Loucy (cell line): Measurements from ENCODE around the gene CTNS.

Source experiments
- H2AFZ ChIP-seq: fragments of 200-600 bp; sonication (generic); 2 replicates; pipeline ENCODE4 v1.6.0; 2016; ENCODE audit warnings: antibody characterized with exemption, mild to moderate bottlenecking, low read length, moderate library complexity
- H3F3A ChIP-seq: fragments of 200-600 bp; 2 replicates; pipeline ENCODE4 v1.6.0; 2016; ENCODE audit warnings: antibody characterized with exemption, low read depth, mild to moderate bottlenecking
- H3K27me3 ChIP-seq: fragments of 200-600 bp; sonication (generic); 2 replicates; pipeline ENCODE4 v1.6.1; 2014; ENCODE audit warnings: low read length, mild to moderate bottlenecking; ENCODE audit not compliant: insufficient read depth, poor library complexity, severe bottlenecking
- H3K36me3 ChIP-seq: fragments of 200-600 bp; sonication (generic); 2 replicates; pipeline ENCODE4 v1.6.1; 2016; ENCODE audit warnings: low read length; ENCODE audit not compliant: insufficient read depth
- H3K4me1 ChIP-seq: fragments of 200-600 bp; sonication (generic); 2 replicates; pipeline ENCODE4 v1.5.1; 2014; ENCODE audit warnings: low read length, mild to moderate bottlenecking; ENCODE audit not compliant: insufficient read depth, poor library complexity, severe bottlenecking
- H3K4me2 ChIP-seq: fragments of 200-600 bp; sonication (generic); 2 replicates; pipeline ENCODE4 v1.6.0; 2014; ENCODE audit warnings: antibody characterized with exemption, low read length, low read depth, mild to moderate bottlenecking; ENCODE audit not compliant: poor library complexity, severe bottlenecking
- H3K4me3 ChIP-seq: fragments of 200-600 bp; sonication (generic); 2 replicates; pipeline ENCODE4 v1.5.1; 2014; ENCODE audit warnings: low read length, mild to moderate bottlenecking, mixed read lengths; ENCODE audit not compliant: poor library complexity, severe bottlenecking
- H3K79me2 ChIP-seq: fragments of 200-600 bp; sonication (generic); 2 replicates; pipeline ENCODE4 v1.6.1; 2014; ENCODE audit warnings: low read length; ENCODE audit not compliant: insufficient read depth
- H3K9ac ChIP-seq: fragments of 200-600 bp; sonication (generic); 2 replicates; pipeline ENCODE4 v1.6.0; 2014; ENCODE audit warnings: mild to moderate bottlenecking, low read depth, low read length, moderate library complexity; ENCODE audit not compliant: poor library complexity, severe bottlenecking
- H3K9me2 ChIP-seq: fragments of 200-600 bp; sonication (generic); replicated peaks from 2 replicates; pipeline ENCODE4 v1.6.1; 2016; ENCODE audit warnings: low read depth, low read length, mixed read lengths
- H3K9me3 ChIP-seq: fragments of 200-600 bp; sonication (generic); 2 replicates; pipeline ENCODE4 v1.6.1; 2014; ENCODE audit warnings: mild to moderate bottlenecking, antibody characterized with exemption, low read length, low read depth; ENCODE audit not compliant: insufficient read depth
- H4K20me1 ChIP-seq: fragments of 200-600 bp; sonication (generic); 2 replicates; pipeline ENCODE4 v1.6.0; 2014; ENCODE audit warnings: antibody characterized with exemption, low read length, mild to moderate bottlenecking; ENCODE audit not compliant: insufficient read depth, poor library complexity, severe bottlenecking
- CTCF ChIP-seq: fragments of 200-600 bp; sonication (generic); conservative IDR thresholded peaks from 2 replicates; pipeline ENCODE4 v1.5.1; 2014; ENCODE audit warnings: mild to moderate bottlenecking, antibody characterized with exemption, low read length
- EZH2phosphoT487 ChIP-seq: fragments of 200-600 bp; IDR thresholded peaks from 2 replicates; pipeline ENCODE4 v1.6.1; 2018; ENCODE audit warnings: antibody characterized with exemption, mild to moderate bottlenecking, moderate library complexity, borderline replicate concordance

Gene CTNS

GRCh38 chr17:3667366-3668278, 31.1 kb downstream of the CTNS start:
- H3K9me3 ChIP-seq, result no peaks in the 10 kb centered on the region
- H3K4me1 ChIP-seq, result peaks cover 13% of the 10 kb centered on the region
- H3K9ac ChIP-seq, result peak overlapping the region; percentile 83
- H4K20me1 ChIP-seq, result peaks cover 16% of the 10 kb centered on the region
- H3K4me2 ChIP-seq, result peak overlapping the region; percentile 98
- H2AFZ ChIP-seq, result peak overlapping the region; percentile 73
- H3K36me3 ChIP-seq, result no peaks in the 10 kb centered on the region
- no peaks in the 10 kb centered on the region for H3K27me3 ChIP-seq
- no peaks in the 10 kb centered on the region for H3F3A ChIP-seq
- peak overlapping the region; percentile 92 for H3K4me3 ChIP-seq
- no peaks in the 10 kb centered on the region for H3K9me2 ChIP-seq
- H3K79me2 ChIP-seq, result peaks cover 25% of the 10 kb centered on the region
- no peak for TF ChIP-seq EZH2phosphoT487
- TF ChIP-seq CTCF, result no peak

- peaks cover 25% of the 10 kb centered on the region for H3K79me2 ChIP-seq
- no peaks in the 10 kb centered on the region for H3F3A ChIP-seq
- H3K4me2 ChIP-seq, result peak within 1 kb of the TSS; percentile 98
- H3K9me2 ChIP-seq, result no peaks in the 10 kb centered on the region
- TF ChIP-seq EZH2phosphoT487, result no peak
- H3K27me3 ChIP-seq, result no peaks in the 10 kb centered on the region
- peak within 1 kb of the TSS; percentile 92 for H3K9ac ChIP-seq
- peak within 1 kb of the TSS; percentile 92 for H3K4me3 ChIP-seq
- H2AFZ ChIP-seq, result peak within 1 kb of the TSS; percentile 73
- H3K36me3 ChIP-seq, result no peaks in the 10 kb centered on the region
- peaks cover 16% of the 10 kb centered on the region for H4K20me1 ChIP-seq
- H3K9me3 ChIP-seq, result no peaks in the 10 kb centered on the region
- peaks cover 13% of the 10 kb centered on the region for H3K4me1 ChIP-seq
Observed at GRCh38 chr17:3668279-3669084, 31.9 kb downstream of the CTNS start, which contains the start of the genes EMC6 and TAX1BP3. TSS of gene EMC6 (plus strand) at chr17:3668812. CDS start at chr17:3669147, 335 bp downstream. TSS of gene TAX1BP3 (minus strand) at chr17:3668578. CDS start at chr17:3668526, 52 bp downstream.

GRCh38 chr17:3669085-3669347, 32.5 kb downstream of the CTNS start:
- Histone ChIP-seq H3K4me2 (peak overlapping the region; percentile 89), H3K27me3 (no peaks in the 10 kb centered on the region), H3K9me3 (no peaks in the 10 kb centered on the region), H3K9me2 (no peaks in the 10 kb centered on the region), H2AFZ (peak overlapping the region; percentile 71), H3K4me3 (peak overlapping the region; percentile 92), H3K9ac (peak overlapping the region; percentile 92), H3F3A (no peaks in the 10 kb centered on the region), H3K36me3 (no peaks in the 10 kb centered on the region), H4K20me1 (peaks cover 16% of the 10 kb centered on the region), H3K79me2 (peaks cover 25% of the 10 kb centered on the region), H3K4me1 (peaks cover 13% of the 10 kb centered on the region)
- TF ChIP-seq EZH2phosphoT487 (no peak), CTCF (no peak)
